ENCODE measurements around the gene KCNMA1.

DNA sequence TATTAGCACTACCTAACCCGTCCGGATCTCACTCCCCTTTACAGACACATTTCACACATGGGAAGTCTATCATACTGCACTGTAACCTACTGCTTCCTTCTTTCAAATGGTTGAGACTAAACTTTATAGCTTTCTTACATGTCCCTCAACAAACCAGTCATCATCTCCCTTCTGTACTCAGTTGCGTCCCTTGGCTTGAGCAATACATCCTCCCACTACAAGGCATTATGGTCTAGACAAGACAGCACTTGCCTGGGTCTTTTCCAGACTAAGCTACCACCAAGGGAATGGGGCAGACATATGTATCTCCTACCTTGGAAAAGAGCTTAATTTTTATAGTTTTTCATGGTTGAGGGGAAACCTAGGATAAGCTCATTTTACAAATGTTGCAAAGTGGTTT, 575.2 kb downstream of the KCNMA1 start:
- no peak for TF ChIP-seq ZNF274 (IDR thresholded peaks at IDR 0.05; ENCODE audit: low read depth, low read length)
- TF ChIP-seq YY1 (IDR thresholded peaks at IDR 0.05; ENCODE audit: insufficient read depth, insufficient read length), result no peak
- no peak for TF ChIP-seq SUZ12 (IDR thresholded peaks at IDR 0.05; ENCODE audit: extremely low read depth, insufficient read depth, insufficient read length)

Measured in NT2/D1 (cell line).